Measurements from ENCODE around the gene HIRA. TPM values are rescaled to one million over a fixed set of nuclear protein-coding genes. Genes with fewer than 3 reads are reported as not detected.

Gene HIRA
- total and polyA plus RNA-seq, 2 of the 8 experiments (the other 6 are each of a cell fraction or from before 2014, with no cell fraction given): 34.9 to 67.2 TPM

DNA sequence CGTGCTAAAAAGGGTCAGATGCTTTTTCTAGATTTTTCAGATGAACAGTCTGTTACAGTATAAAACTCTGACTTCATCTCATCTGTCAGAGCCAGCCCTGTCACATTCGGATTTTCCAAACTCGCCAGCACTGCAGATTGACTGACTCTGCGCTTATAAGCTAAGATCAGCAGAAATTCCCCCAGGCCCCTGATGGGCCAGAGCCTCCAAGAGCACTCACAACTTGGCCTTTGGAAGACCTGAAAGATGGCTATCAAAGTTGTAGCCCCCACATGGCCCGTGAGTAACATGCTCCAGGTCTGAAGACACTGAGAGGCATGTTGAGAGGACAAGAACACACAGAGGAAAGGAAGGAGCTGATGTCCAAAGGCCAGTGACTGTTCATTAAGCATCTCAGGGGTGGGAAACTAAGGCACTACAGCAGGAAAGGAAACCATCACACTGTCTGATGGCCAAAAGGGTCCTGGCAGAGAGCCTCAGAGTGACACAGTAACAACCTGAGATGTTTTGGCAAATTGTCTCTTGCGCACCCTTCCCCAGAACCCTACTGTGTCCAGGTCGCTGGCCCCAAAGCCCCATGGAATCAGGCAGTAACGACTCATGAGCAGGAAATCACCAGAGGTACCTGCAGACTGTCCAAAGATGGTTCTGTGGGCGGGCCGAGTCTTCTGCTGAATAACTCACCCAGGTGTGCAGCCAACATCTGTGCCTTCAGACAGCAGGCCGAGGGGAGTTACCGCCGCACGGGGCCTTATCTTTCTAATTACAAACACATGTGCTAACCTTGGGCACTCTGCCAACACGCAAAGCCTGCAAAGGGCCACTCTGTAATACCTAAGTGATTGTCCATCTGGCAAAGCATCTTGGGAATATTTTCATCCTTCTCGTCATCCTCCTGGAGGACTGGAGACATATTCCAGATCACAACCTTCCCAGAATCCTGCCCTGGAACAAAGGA is 23.6 kb downstream of the HIRA start (continued):
- TF ChIP-seq CHD7 (IDR thresholded peaks at IDR 0.05; ENCODE audit: insufficient replicate concordance, low read length) (no peak), SP2 (IDR thresholded peaks at IDR 0.05; ENCODE audit: low read length) (no peak), CHD1 (IDR thresholded peaks at IDR 0.05; ENCODE audit: low read depth, low read length) (no peak), BRCA1 (IDR thresholded peaks at IDR 0.05; ENCODE audit: low read depth, low read length) (no peak), FOSL1 (IDR thresholded peaks at IDR 0.05; ENCODE audit: insufficient read depth, low read depth, low read length) (no peak)
- TF ChIP-seq, protein P1, sequence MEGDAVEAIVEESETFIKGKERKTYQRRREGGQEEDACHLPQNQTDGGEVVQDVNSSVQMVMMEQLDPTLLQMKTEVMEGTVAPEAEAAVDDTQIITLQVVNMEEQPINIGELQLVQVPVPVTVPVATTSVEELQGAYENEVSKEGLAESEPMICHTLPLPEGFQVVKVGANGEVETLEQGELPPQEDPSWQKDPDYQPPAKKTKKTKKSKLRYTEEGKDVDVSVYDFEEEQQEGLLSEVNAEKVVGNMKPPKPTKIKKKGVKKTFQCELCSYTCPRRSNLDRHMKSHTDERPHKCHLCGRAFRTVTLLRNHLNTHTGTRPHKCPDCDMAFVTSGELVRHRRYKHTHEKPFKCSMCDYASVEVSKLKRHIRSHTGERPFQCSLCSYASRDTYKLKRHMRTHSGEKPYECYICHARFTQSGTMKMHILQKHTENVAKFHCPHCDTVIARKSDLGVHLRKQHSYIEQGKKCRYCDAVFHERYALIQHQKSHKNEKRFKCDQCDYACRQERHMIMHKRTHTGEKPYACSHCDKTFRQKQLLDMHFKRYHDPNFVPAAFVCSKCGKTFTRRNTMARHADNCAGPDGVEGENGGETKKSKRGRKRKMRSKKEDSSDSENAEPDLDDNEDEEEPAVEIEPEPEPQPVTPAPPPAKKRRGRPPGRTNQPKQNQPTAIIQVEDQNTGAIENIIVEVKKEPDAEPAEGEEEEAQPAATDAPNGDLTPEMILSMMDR (IDR thresholded peaks at IDR 0.05; ENCODE audit: control extremely low read depth in 1 of 3, insufficient read depth in 1 of 3, low read depth in 1 of 3, low read length in 3 of 3): no peak
